GM12878 (cell line): ENCODE results near the gene DYNC1H1.

Source experiments
- ATF7 ChIP-seq: fragments of 450-650 bp; IDR thresholded peaks from 2 replicates; pipeline ENCODE4 v1.6.1; 2016; ENCODE audit warnings: low read depth, mild to moderate bottlenecking
- CEBPB ChIP-seq, 2 experiments: fragments of 150-350 bp in 1 of 2; IDR thresholded peaks; 2 replicates each; pipeline ENCODE4 v1.6.1; 2012 to 2014; ENCODE audit warnings: low read depth in 2 of 2, low read length in 2 of 2, borderline replicate concordance in 1 of 2, inconsistent platforms in 1 of 2
- EP300 ChIP-seq, 2 experiments: fragments of 150-350 bp in 1 of 2; IDR thresholded peaks; 2 replicates each; pipeline ENCODE4 v1.6.1; 2011 to 2012; ENCODE audit warnings: low read depth in 2 of 2, low read length in 2 of 2, borderline replicate concordance in 1 of 2, improper control_type of control experiment in 1 of 2, inconsistent platforms in 1 of 2; ENCODE audit not compliant: control insufficient read depth in 1 of 2
- MXI1 ChIP-seq: fragments of 150-350 bp; IDR thresholded peaks from 2 replicates; pipeline ENCODE4 v1.6.1; 2011; ENCODE audit warnings: low read depth, mild to moderate bottlenecking, inconsistent platforms, low read length, improper control_type of control experiment
- PAX8 ChIP-seq: fragments of 450-650 bp; IDR thresholded peaks from 2 replicates; pipeline ENCODE4 v1.6.1; 2017; ENCODE audit warnings: mild to moderate bottlenecking, moderate library complexity
- PML ChIP-seq: IDR thresholded peaks from 2 replicates; pipeline ENCODE4 v1.6.1; 2012; ENCODE audit warnings: low read length, inconsistent platforms
- POLR2AphosphoS5 ChIP-seq: IDR thresholded peaks from 2 replicates; pipeline ENCODE4 v1.6.1; 2011; ENCODE audit warnings: mild to moderate bottlenecking, low read length, inconsistent platforms
- ZNF24 ChIP-seq: fragments of 450-650 bp; IDR thresholded peaks from 2 replicates; pipeline ENCODE4 v1.6.1; 2017; ENCODE audit warnings: antibody characterized with exemption, mild to moderate bottlenecking
- ZNF384 ChIP-seq: IDR thresholded peaks from 2 replicates; pipeline ENCODE4 v1.6.1; 2012; ENCODE audit warnings: low read depth, mild to moderate bottlenecking, low read length, improper control_type of control experiment, borderline replicate concordance
- TF ChIP-seq, protein P1 (sequence below), 3 experiments: IDR thresholded peaks in 2 of 3; conservative IDR thresholded peaks in 1 of 3; 2 replicates each; pipeline ENCODE4 v1.5.1; 2011; ENCODE audit warnings: low read depth in 3 of 3, low read length in 3 of 3, mild to moderate bottlenecking in 3 of 3, control low read depth in 2 of 3, moderate library complexity in 2 of 3, inconsistent platforms in 1 of 3, mixed read lengths in 1 of 3; ENCODE audit not compliant: control insufficient read depth in 2 of 3, insufficient read depth in 1 of 3; ENCODE audit errors: extremely low read depth in 1 of 3
- TF ChIP-seq, protein P2 (sequence below): fragments of 450-650 bp; IDR thresholded peaks from 2 replicates; pipeline ENCODE4 v1.6.1; 2017; ENCODE audit warnings: mild to moderate bottlenecking, moderate library complexity
- TF ChIP-seq, protein P3 (sequence below): fragments of 150-350 bp; IDR thresholded peaks from 2 replicates; pipeline ENCODE4 v1.6.1; 2016; ENCODE audit warnings: low read depth, low read length

DNA sequence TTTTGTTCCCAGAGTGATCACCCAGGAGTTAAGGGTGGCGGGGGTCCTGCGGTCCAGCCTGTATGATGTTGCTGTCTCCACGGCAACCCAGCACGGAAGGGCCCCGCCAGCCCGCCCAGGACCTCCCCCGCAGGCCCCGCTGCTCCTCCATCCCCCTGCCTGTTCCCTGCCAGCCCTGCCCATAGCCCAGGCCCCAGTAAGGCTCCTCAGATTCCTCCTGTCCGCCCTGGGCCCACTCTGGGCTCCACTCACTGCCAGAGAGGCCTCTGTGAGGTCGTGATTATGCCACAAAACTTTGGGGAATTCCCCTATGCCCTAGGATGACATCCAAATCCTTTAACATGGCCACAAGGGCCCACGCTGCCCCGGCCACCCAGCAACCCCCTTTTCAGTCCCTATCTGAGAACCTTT lies 101.7 kb downstream of the DYNC1H1 start:
- TF ChIP-seq, protein P1, sequence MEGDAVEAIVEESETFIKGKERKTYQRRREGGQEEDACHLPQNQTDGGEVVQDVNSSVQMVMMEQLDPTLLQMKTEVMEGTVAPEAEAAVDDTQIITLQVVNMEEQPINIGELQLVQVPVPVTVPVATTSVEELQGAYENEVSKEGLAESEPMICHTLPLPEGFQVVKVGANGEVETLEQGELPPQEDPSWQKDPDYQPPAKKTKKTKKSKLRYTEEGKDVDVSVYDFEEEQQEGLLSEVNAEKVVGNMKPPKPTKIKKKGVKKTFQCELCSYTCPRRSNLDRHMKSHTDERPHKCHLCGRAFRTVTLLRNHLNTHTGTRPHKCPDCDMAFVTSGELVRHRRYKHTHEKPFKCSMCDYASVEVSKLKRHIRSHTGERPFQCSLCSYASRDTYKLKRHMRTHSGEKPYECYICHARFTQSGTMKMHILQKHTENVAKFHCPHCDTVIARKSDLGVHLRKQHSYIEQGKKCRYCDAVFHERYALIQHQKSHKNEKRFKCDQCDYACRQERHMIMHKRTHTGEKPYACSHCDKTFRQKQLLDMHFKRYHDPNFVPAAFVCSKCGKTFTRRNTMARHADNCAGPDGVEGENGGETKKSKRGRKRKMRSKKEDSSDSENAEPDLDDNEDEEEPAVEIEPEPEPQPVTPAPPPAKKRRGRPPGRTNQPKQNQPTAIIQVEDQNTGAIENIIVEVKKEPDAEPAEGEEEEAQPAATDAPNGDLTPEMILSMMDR (IDR thresholded peaks at IDR 0.05 in 2 of 3, conservative IDR thresholded peaks at IDR 0.05 in 1 of 3; ENCODE audit: control insufficient read depth in 2 of 3, extremely low read depth in 1 of 3, insufficient read depth in 1 of 3, low read depth in 3 of 3, low read length in 3 of 3): no peak
- TF ChIP-seq CEBPB (IDR thresholded peaks at IDR 0.05; ENCODE audit: borderline replicate concordance in 1 of 2, low read depth in 2 of 2, low read length in 2 of 2): no peak
- no peak for TF ChIP-seq PML
- TF ChIP-seq ATF7: no peak
- TF ChIP-seq EP300 (IDR thresholded peaks at IDR 0.05; ENCODE audit: borderline replicate concordance in 1 of 2, control insufficient read depth in 1 of 2, low read depth in 2 of 2, low read length in 2 of 2): no peak
- TF ChIP-seq, protein P2, sequence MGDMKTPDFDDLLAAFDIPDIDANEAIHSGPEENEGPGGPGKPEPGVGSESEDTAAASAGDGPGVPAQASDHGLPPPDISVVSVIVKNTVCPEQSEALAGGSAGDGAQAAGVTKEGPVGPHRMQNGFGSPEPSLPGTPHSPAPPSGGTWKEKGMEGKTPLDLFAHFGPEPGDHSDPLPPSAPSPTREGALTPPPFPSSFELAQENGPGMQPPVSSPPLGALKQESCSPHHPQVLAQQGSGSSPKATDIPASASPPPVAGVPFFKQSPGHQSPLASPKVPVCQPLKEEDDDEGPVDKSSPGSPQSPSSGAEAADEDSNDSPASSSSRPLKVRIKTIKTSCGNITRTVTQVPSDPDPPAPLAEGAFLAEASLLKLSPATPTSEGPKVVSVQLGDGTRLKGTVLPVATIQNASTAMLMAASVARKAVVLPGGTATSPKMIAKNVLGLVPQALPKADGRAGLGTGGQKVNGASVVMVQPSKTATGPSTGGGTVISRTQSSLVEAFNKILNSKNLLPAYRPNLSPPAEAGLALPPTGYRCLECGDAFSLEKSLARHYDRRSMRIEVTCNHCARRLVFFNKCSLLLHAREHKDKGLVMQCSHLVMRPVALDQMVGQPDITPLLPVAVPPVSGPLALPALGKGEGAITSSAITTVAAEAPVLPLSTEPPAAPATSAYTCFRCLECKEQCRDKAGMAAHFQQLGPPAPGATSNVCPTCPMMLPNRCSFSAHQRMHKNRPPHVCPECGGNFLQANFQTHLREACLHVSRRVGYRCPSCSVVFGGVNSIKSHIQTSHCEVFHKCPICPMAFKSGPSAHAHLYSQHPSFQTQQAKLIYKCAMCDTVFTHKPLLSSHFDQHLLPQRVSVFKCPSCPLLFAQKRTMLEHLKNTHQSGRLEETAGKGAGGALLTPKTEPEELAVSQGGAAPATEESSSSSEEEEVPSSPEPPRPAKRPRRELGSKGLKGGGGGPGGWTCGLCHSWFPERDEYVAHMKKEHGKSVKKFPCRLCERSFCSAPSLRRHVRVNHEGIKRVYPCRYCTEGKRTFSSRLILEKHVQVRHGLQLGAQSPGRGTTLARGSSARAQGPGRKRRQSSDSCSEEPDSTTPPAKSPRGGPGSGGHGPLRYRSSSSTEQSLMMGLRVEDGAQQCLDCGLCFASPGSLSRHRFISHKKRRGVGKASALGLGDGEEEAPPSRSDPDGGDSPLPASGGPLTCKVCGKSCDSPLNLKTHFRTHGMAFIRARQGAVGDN: no peak
- no peak for TF ChIP-seq PAX8
- TF ChIP-seq, protein P3, sequence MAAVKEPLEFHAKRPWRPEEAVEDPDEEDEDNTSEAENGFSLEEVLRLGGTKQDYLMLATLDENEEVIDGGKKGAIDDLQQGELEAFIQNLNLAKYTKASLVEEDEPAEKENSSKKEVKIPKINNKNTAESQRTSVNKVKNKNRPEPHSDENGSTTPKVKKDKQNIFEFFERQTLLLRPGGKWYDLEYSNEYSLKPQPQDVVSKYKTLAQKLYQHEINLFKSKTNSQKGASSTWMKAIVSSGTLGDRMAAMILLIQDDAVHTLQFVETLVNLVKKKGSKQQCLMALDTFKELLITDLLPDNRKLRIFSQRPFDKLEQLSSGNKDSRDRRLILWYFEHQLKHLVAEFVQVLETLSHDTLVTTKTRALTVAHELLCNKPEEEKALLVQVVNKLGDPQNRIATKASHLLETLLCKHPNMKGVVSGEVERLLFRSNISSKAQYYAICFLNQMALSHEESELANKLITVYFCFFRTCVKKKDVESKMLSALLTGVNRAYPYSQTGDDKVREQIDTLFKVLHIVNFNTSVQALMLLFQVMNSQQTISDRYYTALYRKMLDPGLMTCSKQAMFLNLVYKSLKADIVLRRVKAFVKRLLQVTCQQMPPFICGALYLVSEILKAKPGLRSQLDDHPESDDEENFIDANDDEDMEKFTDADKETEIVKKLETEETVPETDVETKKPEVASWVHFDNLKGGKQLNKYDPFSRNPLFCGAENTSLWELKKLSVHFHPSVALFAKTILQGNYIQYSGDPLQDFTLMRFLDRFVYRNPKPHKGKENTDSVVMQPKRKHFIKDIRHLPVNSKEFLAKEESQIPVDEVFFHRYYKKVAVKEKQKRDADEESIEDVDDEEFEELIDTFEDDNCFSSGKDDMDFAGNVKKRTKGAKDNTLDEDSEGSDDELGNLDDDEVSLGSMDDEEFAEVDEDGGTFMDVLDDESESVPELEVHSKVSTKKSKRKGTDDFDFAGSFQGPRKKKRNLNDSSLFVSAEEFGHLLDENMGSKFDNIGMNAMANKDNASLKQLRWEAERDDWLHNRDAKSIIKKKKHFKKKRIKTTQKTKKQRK: no peak
- TF ChIP-seq POLR2AphosphoS5: no peak
- TF ChIP-seq ZNF384: no peak
- no peak for TF ChIP-seq ZNF24
- TF ChIP-seq MXI1: no peak
